GM21360 (cell line): Measurements from ENCODE around the gene SSR2.

Source experiments
- ATAC-seq: cut with Tn5 transposase; IDR thresholded peaks from one replicate; pipeline ENCODE4 v1.9.1; 2021; ENCODE audit warnings: mild to moderate bottlenecking, moderate library complexity; ENCODE audit not compliant: unreplicated experiment

The SSR2 gene

DNA sequence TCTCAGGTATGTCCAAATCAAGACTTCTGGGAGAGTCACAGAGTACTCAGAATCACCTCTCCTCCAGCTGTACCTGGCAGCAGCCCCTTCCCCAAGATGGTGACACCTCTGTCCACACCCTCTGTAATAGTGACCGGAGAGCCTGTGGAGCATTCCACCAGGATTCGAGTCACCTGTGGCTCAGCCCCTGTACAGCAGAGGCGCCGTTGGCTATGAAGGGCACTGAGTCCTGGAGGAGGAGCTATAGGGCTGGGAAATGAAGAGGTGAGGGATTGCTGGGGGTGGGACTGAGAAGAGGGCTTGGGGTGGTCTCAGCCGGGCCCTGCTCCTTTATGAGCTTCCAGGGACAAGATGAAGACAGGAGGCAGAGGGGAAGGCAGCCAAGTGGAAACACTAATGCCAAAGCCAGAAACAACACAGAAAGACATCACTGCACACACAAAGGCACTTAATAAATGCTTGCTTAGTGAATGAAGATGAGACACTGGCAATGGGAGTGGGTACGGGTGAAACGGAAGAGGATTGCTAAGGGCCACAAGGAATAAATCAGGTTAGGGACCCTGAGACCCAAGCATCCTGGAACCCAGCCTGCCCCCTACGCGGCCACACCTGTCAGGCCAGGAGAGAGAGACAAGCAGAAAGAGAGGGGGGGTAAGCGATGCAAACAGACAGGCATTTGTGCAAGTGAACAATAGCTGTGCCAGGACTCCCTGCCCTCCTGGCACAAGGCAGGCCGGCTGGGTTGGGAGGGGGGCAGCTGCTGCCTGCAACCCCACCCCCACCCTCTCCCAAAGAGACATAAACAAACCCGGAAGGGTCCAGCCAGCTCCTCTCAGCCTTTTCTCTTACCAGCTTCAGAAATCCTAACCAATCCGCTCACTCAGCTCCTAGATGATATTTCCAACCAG is 46.3 kb downstream of the SSR2 start:
- ATAC-seq: no peak

DNA sequence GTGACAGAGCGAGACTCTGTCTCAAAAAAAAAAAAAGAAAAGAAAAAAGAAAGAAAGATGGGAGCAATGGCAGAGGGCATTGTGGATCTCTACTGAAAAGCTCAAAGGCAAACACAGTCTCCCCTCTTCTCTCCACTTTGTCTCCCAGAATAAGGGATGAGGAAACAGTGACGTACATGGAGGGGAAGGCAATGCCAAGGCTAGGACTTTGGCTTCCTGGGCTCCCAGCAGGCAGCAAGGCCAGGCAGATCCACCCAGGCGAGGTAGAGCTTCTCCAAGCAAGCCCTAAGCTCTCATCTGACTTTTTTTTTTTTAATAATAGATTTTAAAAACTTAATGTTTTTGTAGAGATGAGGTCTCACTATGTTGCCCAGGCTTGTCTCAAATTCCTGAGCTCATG is 47.0 kb downstream of the SSR2 start:
- ATAC-seq: no peak

DNA sequence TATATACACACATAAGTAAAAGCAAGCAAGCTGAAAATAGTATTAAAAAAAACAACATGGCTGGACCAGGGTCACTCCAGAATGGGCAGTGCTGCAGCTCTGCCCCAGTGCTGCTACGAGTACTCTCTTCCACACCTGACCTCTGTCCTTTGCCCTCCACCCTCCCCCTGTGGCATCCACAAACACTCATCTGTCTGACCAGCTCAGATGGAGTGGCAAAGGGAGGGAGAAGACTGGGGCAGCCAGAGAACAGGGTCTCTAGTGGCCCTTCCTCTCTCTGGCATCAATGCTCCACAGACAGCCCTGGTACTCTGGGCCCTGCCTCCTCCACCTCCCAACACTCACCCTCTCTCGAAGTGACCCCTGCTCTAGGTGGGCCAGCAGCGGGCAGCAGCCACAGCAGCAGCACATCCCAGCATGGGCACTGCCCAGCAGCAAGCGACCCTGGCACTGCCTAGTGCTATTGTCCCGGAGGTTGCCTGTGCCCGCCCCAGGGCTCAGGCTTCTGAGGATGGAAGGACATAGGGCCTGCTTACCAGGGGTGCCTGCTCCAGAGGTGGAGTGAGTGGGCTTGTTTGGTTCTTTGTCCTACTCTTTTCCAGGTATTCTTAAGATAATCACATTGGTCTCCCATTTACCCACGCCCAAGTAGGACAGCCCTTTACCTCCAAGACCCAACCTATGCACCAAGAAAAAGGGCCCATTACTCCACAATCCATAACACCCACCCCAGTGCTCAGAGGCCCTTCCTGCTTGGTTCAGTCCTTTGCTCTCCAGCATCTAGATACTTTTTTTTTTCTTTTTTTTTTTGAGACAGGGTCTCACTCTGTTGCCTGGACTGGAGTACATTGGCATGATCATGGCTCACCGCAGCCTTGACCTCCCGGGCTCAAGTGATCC is 48.6 kb downstream of the SSR2 start:
- no peak for ATAC-seq

DNA sequence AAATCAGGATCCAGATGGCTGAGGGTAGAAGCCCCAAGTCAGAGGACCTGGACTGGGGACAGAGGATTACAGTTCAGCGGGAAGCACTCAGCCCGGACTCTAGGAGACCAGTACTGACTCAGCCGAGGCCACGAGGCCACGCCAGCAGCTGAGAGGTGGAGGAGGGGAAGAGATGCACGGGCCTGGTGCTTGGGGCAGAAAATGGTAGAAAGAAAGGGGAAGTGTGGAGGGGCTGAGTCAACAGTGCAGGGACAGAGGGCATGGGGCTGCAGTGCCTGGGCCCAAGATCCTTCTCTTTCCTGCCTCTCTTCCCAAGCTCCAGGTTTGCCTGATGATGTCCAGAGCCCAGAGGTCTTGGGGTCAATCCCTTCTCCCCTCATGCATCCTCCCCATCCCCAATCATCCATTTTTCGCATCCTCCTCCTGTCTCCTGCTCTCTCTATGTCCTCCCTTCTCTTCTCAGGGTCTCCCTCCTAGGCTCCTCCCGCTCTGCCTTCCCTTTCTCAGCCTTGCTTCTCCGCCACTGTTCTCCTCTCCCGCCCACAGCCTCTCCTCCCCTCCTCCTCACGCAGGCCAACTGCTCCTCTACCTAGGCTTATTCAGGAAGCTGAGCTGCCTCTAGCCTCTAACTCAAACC is 50.1 kb downstream of the SSR2 start:
- peak; percentile 70 for ATAC-seq

DNA sequence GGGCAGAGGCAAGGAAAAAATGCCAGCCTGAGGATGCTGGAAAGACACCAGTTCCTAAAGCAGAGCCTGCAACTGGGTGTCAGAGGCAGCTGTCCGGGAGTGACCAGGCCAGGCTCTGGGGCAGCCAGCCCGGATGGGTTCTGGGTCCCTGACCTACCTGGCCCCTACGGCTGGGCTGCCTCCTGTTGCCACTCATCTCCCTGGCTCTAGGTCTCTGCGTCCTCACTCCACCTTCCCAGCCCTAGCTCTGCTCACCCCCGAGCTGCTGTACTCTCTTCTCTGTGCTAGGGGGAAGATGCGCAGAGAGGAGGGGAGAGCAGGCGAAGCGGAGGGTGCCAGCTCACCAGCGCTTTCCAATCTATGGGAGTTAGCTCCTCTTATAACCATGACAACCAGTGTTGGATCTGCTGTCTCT is 51.4 kb downstream of the SSR2 start:
- ATAC-seq: no peak

DNA sequence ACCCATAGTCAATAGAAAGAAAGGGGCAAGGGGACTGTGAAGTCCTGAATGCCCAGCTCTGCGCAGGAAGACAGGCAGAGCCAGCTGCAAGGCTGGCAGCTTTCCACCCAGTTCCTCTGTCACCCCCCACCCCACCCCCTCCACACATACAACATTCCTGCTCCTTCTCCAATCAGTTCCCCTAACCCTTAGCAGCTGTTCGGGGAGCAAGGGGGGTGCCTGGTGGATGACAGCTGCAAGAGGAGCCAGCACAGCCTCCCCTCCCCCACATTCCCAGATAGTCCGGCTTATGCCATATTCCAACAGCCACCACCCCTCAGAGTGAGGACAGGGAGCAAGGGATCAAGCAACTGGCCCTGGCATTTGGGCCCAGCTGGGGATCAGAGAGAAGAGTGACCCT is 52.1 kb downstream of the SSR2 start:
- ATAC-seq: no peak

DNA sequence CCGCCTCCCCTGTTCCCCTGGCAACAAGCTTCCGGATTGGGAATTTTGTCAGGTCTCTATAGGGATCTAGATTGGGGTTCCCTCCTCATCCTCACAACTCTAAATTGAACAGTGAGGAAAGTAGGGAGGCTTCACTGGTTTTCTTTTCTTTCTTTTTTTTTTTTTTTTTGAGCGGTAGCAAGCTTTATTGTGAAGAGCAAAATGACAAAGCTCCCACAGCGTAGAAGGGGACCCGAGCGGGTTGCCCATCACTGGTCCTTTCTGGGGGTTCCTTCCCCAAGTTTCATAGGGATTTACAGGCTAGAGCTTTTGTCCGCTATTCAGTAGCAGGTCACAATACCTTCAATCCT is 52.7 kb downstream of the SSR2 start:
- no peak for ATAC-seq

DNA sequence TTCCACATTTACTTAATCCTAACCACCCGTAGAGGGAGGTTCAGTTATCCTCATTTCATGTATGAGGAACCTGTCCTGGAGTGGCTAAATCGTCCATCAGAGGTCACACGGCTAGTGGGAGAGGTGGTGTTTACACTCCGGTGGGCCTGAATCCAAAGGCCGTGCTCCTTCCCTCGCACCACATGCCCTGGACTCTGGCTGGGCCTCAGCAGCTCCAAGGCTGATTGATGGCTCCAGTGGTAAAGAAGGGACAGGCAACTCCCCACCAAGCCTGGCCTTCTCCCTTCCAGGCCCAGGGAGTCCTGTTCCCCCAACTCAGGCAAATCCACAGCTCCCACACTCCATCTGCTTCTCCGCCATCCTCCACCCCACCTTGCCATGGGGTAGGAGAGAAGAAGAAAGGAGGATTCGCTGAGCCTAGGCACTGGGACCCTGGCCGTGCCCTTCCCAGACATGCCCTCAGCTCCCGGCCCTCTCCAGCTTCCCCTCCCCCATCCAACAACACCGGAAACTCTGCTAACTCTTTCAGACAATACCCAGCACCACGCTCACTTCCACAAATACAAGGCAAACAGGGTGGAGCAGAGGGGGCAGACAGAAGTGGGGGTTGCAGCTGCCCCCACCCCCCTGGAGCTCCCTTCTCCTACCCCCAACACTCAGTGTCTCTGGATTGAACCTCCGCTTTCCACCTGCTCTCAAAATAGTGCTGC is 53.3 kb downstream of the SSR2 start:
- ATAC-seq: no peak

DNA sequence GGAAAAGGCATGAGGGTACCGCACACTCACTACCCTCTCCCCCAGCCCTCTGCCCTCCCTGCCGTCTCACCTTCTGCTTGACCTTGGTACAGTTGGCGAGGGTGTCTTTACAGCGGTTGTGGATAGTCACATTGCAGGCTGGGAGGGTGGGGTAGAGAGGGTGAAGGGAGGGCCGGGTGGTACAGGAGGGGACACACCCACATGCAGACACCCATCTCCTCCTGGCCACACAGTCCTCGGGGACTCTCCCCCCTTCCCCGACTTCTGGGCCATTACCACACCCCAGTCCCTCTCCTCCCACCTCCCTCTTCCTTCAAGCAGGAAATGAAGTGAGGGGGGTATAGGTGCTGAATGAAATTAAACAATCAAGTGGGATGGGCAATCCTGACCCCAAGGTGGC is 54.0 kb downstream of the SSR2 start:
- ATAC-seq: no peak

DNA sequence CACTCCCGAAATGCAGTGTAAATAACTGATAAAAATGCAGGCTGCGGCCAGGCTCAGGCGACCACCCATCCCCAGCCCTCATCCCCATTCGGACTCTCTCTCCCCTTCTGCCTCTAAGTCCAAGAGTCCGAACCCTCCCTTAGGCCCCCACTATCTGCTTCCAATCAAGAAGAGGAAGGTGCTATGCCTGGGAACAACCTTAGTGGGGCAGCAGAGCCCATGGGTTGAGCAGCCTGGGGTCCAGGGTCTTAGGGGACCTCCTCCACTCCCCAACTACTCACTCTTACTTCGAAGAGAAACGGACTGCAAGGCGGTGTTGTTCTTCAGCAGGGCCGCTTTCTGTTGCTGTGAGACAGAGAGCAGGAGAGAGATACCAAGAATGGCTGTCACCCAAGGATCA is 54.6 kb downstream of the SSR2 start:
- no peak for ATAC-seq

DNA sequence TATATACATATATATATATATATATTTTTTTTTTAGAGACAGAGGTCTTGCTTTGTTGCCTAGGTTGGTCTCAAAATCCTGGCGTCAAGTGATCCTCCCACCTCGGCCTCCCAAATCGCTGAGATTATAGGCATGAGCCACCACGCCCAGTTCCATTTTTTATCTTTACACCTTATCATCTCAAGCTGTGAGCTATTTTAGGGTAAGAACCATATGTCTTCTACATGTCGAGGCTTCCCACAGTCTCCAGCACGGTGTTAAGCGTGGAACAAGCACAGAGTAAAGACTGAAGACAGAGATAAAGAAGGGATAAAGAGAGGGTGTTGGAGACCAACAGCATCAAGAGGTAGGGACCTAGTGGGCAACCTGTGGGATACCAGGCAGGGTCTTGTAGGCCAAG is 56.6 kb downstream of the SSR2 start:
- no peak for ATAC-seq

DNA sequence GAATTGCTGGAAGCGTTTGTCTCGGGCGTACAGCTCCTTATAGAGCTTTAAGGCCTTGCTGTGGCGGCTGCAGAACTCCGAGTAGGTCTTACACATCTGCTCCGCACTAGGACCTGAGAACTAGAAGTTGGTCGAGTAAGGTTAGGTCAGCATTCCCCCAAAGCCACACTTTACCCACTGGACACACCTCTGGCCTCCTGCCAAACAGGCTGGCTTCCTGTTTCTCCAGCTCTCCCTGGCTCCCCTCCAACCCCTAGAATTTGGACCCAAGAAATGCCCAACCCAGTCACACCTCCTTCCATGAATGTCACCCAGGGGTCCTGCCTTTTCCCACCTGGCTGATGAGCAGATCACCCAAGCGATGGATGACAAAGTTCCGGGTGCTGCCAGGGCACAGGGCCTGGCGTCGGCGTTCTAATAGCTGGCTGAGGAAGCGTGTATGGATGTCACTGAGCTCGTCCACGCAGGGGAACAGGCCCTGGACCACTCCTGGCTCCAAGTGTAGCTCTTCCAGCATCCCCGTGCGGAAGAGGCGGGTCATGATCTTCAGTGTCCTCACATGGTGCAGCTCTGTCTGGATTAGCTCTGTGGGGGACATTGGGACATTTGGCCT is 58.0 kb downstream of the SSR2 start:
- no peak for ATAC-seq

DNA sequence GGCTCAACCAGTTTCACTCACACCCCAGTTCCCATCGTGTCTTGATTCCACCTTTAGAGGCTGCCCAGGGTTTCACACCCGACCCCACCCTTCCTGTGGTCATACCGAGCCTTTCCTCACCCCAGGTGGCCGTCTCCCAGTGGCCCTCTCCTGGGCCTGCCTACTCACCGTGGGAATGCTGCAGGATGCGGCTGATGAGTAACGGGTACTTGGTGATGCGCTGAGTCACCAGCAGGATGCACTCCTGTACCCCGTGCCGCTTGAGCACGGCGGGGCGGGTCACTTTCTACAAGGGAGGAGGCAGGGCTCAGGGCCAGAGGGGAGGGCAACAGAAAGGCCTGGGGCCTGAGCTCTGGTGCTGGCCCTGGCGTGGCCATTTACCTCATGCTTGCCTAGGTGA is 58.8 kb downstream of the SSR2 start:
- ATAC-seq: no peak

DNA sequence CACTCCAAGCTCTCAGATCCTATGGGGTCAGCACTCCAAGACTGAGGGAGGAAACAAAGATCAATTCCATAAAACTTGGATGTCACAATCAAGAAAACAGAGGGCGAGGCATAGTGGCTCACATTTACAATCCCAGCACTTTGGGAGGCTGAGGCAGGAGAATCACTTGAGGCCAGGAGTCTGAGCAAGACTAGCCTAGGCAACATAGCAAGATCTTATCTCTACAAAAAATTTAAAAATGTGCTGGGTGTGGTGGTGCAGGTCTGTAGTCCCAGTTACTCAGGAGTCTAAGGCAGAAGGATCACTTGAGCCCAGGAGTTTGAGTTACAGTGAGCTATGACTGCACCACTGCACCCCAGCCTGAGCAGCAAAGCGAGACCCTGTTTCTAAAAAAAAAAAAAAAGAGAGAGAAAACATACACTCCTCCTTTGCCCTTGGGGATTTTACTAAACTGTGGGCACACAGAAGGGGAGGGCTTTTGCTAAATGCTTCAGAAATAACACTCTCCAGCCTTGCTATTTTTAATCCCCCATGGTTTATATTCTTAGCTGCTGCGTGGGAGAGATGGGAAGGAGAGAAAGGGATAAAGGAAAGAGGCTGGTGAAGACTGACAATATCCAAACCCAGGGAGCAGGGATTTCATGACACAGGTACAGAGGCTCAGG is 60.5 kb downstream of the SSR2 start:
- no peak for ATAC-seq
